ENCODE data around the gene CDKN2B-AS1.

Gene CDKN2B-AS1

DNA sequence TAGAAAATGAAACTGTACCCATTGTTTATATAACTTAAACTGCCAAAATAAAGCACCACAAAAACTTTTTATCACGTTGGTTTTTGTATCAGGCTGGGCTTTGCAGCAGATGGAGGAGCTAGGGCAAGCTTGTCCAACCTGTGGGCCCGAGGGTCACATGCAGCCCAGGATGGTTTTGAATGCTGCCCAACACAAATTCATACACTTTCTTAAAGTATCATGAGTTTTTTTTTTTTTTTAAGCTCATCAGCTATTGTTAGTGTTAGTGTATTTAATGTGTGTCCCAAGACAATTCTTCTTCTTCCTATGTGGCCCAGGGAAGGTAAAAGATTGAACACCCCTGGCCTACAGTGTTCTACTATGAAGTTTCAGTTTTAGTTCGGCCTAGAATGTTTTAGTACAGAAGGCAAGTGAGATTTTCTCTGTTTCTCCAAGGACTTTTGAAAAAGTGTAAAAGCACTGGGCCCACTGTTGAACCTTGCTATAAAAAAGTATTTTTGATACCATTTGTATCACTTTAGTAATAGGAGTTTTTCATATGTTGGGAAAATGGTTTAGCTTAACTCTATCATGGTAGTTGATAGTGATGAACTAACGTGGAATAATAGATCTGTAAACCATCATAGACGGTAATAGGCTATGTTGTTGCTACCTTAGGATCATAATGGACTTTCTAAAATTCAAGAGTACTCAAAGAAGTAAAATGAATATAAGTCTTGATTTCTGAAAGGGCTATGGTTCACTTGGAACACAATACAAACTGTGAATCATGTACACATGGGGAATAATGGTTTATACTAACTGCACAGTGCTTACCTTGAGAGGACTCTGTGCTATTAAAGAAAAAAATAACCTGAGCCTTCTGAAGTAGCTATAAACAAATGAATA lies 3.3 kb upstream of the CDKN2B-AS1 start:
- H3K4me3 ChIP-seq (replicated peaks in 1 of 2; ENCODE audit: low read depth in 2 of 2, low read length in 2 of 2): no peak overlapping the region
- TF ChIP-seq, protein P1, sequence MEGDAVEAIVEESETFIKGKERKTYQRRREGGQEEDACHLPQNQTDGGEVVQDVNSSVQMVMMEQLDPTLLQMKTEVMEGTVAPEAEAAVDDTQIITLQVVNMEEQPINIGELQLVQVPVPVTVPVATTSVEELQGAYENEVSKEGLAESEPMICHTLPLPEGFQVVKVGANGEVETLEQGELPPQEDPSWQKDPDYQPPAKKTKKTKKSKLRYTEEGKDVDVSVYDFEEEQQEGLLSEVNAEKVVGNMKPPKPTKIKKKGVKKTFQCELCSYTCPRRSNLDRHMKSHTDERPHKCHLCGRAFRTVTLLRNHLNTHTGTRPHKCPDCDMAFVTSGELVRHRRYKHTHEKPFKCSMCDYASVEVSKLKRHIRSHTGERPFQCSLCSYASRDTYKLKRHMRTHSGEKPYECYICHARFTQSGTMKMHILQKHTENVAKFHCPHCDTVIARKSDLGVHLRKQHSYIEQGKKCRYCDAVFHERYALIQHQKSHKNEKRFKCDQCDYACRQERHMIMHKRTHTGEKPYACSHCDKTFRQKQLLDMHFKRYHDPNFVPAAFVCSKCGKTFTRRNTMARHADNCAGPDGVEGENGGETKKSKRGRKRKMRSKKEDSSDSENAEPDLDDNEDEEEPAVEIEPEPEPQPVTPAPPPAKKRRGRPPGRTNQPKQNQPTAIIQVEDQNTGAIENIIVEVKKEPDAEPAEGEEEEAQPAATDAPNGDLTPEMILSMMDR (IDR thresholded peaks at IDR 0.05; ENCODE audit: low read depth, low read length): no peak
- DNase-seq (ENCODE audit: low read depth in 2 of 2): no peak

DNA sequence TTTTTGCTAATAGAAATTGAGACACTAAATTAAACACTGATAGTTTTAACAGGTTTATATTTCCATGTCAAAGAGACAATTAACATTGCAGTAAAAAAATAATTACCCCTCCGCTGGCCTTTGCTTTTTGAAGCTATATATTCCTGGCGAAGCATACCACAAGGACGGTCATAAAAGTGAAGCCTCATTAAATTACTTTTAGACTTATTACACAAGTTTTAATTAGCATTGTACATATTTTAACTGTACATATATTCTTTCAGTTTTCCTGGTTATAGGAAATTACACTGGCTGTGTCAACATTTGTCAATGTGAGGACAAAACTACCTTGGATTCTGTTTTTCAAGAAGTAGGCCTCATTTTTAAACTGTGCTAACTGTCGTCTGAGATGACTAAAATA lies 1.6 kb upstream of the CDKN2B-AS1 start:
- TF ChIP-seq, protein P1 (IDR thresholded peaks at IDR 0.05; ENCODE audit: low read depth, low read length): no peak
- no peak for DNase-seq (ENCODE audit: low read depth in 2 of 2)
- peak overlapping the region; percentile 86 to 88 for H3K4me3 ChIP-seq (replicated peaks in 1 of 2; ENCODE audit: low read depth in 2 of 2, low read length in 2 of 2)

DNA sequence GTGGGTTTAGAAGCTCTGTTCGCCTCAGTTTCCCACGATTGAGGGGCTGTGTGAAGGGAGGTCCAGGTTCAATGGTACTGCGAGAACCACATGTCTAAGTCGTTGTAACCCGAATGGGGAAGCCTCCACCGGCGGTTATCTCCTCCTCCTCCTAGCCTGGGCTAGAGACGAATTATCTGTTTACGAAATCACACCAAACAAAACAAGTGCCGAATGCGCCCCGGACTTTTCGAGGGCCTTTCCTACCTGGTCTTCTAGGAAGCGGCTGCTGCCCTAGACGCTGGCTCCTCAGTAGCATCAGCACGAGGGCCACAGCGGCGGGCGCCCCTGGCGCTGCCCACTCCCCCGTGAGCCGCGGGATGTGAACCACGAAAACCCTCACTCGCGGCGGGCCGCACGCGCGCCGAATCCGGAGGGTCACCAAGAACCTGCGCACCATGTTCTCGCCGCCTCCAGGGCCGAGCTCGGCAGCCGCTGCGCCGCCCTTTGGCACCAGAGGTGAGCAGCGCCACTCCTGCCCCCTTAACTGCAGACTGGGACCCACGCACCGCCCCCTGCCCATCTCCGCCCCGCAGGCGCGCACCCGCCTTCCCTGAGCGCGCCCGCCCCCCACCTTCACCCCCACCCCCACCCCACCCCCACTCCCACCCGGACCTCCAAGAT lies 567 bp upstream of the CDKN2B-AS1 start, which contains the start of gene CDKN2A:
TSS of gene CDKN2A (minus strand) at position 500 of the 663 bp plus-strand sequence.
- peak within 1 kb of the TSS; percentile 86 to 88 for H3K4me3 ChIP-seq (replicated peaks in 1 of 2; ENCODE audit: low read depth in 2 of 2, low read length in 2 of 2)
- TF ChIP-seq, protein P1 (IDR thresholded peaks at IDR 0.05; ENCODE audit: low read depth, low read length): no peak
- DNase-seq (ENCODE audit: low read depth in 2 of 2): peak in 1 of 2 donors; percentile 59

DNA sequence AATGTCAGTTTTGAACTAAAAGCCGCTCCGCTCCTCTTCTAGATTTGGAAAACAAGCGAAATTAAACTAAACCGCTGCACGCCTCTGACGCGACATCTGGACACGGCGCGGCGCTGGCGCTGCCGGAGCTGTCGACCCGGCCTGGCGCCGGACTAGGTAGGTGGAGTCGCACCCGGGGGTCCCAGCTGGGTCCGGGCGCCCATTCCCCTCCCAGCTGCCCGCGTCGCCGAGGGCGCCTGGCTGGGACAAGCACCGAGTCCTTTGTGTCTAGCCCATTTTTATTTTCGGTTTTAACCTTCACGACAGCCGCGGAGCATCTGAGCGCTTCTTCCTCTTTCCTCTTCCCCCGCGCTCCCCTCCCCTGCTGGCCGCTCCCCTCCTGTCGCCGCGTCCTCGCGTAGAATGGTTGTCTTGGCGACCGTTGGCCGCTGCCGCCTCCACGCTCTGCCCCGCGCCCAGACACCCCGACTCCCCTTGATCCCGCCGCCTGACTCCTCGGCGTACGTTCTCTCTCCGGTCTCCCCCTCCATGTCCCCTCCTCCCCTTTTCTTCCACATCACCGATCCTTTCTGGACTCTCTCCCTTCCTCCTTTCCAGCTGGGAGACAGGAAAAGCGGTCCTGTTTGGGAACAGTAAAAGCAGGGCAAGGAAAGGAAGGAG lies 545 bp downstream of the CDKN2B-AS1 start:
- TF ChIP-seq, protein P1 (IDR thresholded peaks at IDR 0.05; ENCODE audit: low read depth, low read length): no peak
- peak; percentile 75 to 82 for DNase-seq (ENCODE audit: low read depth in 2 of 2)
- H3K4me3 ChIP-seq (replicated peaks in 1 of 2; ENCODE audit: low read depth in 2 of 2, low read length in 2 of 2): peak overlapping the region; percentile 86 to 88

DNA sequence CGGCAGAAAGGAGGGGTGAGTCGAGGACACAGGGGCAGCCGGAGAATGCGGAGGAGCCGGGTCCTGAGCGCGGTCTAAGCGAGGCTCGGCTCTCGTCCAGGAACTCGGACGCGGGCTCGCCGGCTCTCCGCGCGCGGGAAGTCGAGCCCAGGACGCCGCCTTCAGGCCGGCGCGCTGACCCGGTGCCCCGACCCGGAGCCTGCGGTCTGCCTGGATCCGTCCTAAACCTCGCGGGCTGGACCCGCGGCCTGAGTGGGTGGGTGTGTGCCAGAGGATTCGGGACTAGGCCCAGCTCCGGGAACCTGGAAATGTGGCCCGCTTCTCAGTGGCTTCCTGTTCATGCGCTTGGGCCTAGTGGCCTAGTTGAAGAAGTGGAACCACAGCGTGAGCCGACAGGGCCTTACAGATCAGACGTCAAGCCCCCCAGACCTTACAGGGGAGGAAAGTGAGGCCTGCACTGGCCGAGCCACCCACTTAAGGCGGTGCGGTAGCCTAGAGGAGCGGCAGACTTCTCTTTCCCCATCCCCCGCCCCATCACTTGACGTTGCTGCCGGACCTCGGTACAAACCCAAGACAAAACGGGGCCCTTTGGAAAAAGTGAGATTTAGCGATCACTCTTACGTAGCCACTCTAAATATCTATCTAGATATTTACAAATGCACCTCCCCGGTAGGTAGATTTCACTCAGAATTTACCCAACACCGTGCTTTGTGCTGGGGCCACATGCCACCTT lies 1.2 kb downstream of the CDKN2B-AS1 start:
- peak; percentile 71 to 72 for DNase-seq (ENCODE audit: low read depth in 2 of 2)
- peak overlapping the region; percentile 86 to 88 for H3K4me3 ChIP-seq (replicated peaks in 1 of 2; ENCODE audit: low read depth in 2 of 2, low read length in 2 of 2)
- TF ChIP-seq, protein P1 (IDR thresholded peaks at IDR 0.05; ENCODE audit: low read depth, low read length): peak; percentile 15

DNA sequence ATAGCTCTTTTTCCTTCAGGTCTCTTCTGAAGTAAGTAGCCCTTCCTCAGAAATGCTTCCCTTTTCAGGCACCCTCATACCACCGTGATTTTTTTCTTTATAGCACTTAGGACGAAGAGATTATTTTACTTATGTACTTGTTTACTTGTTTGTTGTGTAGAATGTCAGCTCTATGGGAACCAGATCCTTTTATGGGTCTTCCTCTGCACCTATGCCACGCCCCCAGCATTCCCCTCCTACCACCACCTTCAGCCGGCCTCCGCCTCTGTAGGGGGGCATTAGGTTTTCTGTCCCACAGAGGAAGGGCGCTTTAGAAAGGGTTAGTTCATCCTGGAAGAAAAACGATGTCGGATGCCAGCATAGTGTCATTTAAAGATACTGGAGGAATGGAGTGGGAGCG lies 1.8 kb downstream of the CDKN2B-AS1 start:
- TF ChIP-seq, protein P1 (IDR thresholded peaks at IDR 0.05; ENCODE audit: low read depth, low read length): no peak
- no peak overlapping the region for H3K4me3 ChIP-seq (replicated peaks in 1 of 2; ENCODE audit: low read depth in 2 of 2, low read length in 2 of 2)
- no peak for DNase-seq (ENCODE audit: low read depth in 2 of 2)

All from cardiac fibroblast (primary cell).